Neuronal stem cell (in vitro differentiated cells): ENCODE data around the gene FGF4.

Experiments used
- DNase-seq: peaks from one replicate; pipeline ENCODE4 v3.0.0-alpha.2; 2013; ENCODE audit warnings: low spot score
- H2AFZ ChIP-seq: one replicate; pipeline ENCODE4 v1.6.1; 2013; ENCODE audit warnings: mild to moderate bottlenecking, low read length, inconsistent platforms
- H2AK5ac ChIP-seq: 2 replicates; pipeline ENCODE4 v1.6.1; 2013; ENCODE audit warnings: low read depth, mild to moderate bottlenecking, inconsistent platforms, low read length, moderate library complexity, mixed read lengths
- H2BK120ac ChIP-seq: 2 replicates; pipeline ENCODE4 v1.6.1; 2013; ENCODE audit warnings: low read depth, mild to moderate bottlenecking, inconsistent platforms, low read length, moderate library complexity, mixed read lengths
- H2BK12ac ChIP-seq: one replicate; pipeline ENCODE4 v1.6.1; 2013; ENCODE audit warnings: low read length, inconsistent platforms
- H2BK15ac ChIP-seq: 2 replicates; pipeline ENCODE4 v1.6.1; 2013; ENCODE audit warnings: mild to moderate bottlenecking, low read length, inconsistent platforms, mixed read lengths
- H2BK5ac ChIP-seq: one replicate; pipeline ENCODE4 v1.6.1; 2013; ENCODE audit warnings: inconsistent platforms, mild to moderate bottlenecking, low read length, moderate library complexity
- H3K14ac ChIP-seq: one replicate; pipeline ENCODE4 v1.6.1; 2013; ENCODE audit warnings: low read length, inconsistent platforms
- H3K18ac ChIP-seq: 2 replicates; pipeline ENCODE4 v1.6.1; 2013; ENCODE audit warnings: low read length, inconsistent platforms
- H3K23ac ChIP-seq: 2 replicates; pipeline ENCODE4 v1.6.1; 2013; ENCODE audit warnings: low read depth, mild to moderate bottlenecking, mixed read lengths, low read length, inconsistent platforms; ENCODE audit not compliant: poor library complexity
- H3K27ac ChIP-seq: replicated peaks from 3 replicates; pipeline ENCODE4 v1.5.1; 2013; ENCODE audit warnings: low read length, inconsistent platforms
- H3K27me3 ChIP-seq, 3 experiments: 2 replicates each; pipeline ENCODE4 v1.6.1; 2013; ENCODE audit warnings: low read length in 3 of 3, mild to moderate bottlenecking in 2 of 3, inconsistent platforms in 1 of 3, low read depth in 1 of 3, mixed read lengths in 1 of 3, moderate library complexity in 1 of 3; ENCODE audit not compliant: control insufficient read depth in 3 of 3, insufficient read depth in 3 of 3
- H3K36me3 ChIP-seq, 2 donors: replicated peaks in 1 of 2; 2 replicates each; pipeline ENCODE4 v1.6.1; 2013; ENCODE audit warnings: low read length in 2 of 2; ENCODE audit not compliant: control insufficient read depth in 2 of 2, insufficient read depth in 2 of 2
- H3K4ac ChIP-seq: 2 replicates; pipeline ENCODE4 v1.6.1; 2013; ENCODE audit warnings: inconsistent platforms, mild to moderate bottlenecking, low read length, moderate library complexity
- H3K4me1 ChIP-seq, 2 donors: 1 replicate in 1 of 2; 2 replicates in 1 of 2; pipeline ENCODE4 v1.6.1; 2013; ENCODE audit warnings: low read length in 2 of 2, low read depth in 1 of 2; ENCODE audit not compliant: control insufficient read depth in 2 of 2, insufficient read depth in 1 of 2
- H3K4me2 ChIP-seq: one replicate; pipeline ENCODE4 v1.6.1; 2013; ENCODE audit warnings: mild to moderate bottlenecking, low read length, inconsistent platforms; ENCODE audit not compliant: insufficient read depth, poor library complexity, severe bottlenecking
- H3K4me3 ChIP-seq, 2 donors: 2 replicates each; pipeline ENCODE4 v1.5.1; 2013; ENCODE audit warnings: low read length in 2 of 2, mild to moderate bottlenecking in 2 of 2, inconsistent platforms in 1 of 2, moderate library complexity in 1 of 2
- H3K79me1 ChIP-seq: one replicate; pipeline ENCODE4 v1.6.1; 2013; ENCODE audit warnings: low read depth, mild to moderate bottlenecking, inconsistent platforms, low read length, moderate library complexity
- H3K9ac ChIP-seq: one replicate; pipeline ENCODE4 v1.6.1; 2013; ENCODE audit warnings: mild to moderate bottlenecking, low read depth, low read length, inconsistent platforms; ENCODE audit not compliant: poor library complexity
- H3K9me3 ChIP-seq, 2 donors: replicated peaks in 1 of 2; 2 replicates each; pipeline versions ENCODE3 to v1.6.1; 2013; ENCODE audit warnings: low read length in 2 of 2, mild to moderate bottlenecking in 2 of 2, inconsistent platforms in 1 of 2, low read depth in 1 of 2, mixed read lengths in 1 of 2, moderate library complexity in 1 of 2; ENCODE audit not compliant: control insufficient read depth in 2 of 2, insufficient read depth in 1 of 2
- H4K8ac ChIP-seq: one replicate; pipeline ENCODE4 v1.6.1; 2013; ENCODE audit warnings: low read depth, mild to moderate bottlenecking, inconsistent platforms, low read length, moderate library complexity
- H4K91ac ChIP-seq: one replicate; pipeline ENCODE4 v1.6.1; 2013; ENCODE audit warnings: low read length, low read depth, mild to moderate bottlenecking, inconsistent platforms; ENCODE audit not compliant: poor library complexity
- WGBS, 2 donors: extraction: QIAGEN DNeasy Blood & Tissue Kit; methylation state at CpG; one replicate each; pipeline ENCODE4 v1.1.7; 2013; ENCODE audit warnings: missing lambda C conversion rate in 2 of 2, mixed read lengths in 1 of 2; ENCODE audit not compliant: insufficient read length in 2 of 2, insufficient replicate concordance in 1 of 2; ENCODE audit errors: extremely low coverage in 2 of 2; 5-methylcytosine and 5-hydroxymethylcytosine counted together

The FGF4 gene

DNA sequence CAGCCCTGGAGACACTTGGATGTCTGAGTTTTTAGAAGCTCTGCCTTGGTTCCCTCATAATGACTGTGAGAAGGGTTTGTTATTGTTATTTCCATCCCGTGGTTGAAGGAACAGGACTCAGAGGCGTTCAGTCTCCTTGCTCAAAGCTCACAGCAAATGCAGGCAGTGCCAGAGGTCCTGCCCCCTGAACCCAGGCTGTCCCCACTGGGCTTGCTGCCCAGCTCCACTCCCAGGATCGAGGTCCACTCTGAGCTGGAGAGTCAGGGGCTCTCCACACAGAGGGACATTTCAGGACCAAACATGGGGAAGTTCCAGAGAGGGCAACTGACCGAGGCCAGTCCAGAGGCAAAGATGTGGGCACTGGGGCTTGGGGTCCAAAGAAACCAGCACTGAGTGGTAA lies 14.8 kb downstream of the FGF4 start:
- Histone ChIP-seq H3K36me3 (no peaks in the 10 kb centered on the region), H2AFZ (no peak overlapping the region), H2BK120ac (no peak overlapping the region), H3K27me3 (peaks cover 0 to 12% (median 0%) of the 10 kb centered on the region in 3 experiments), H3K23ac (no peak overlapping the region), H3K4me1 (peaks cover 0 to 2% of the 10 kb centered on the region in 2 donors), H4K91ac (no peak overlapping the region), H2AK5ac (peak overlapping the region; percentile 29), H3K14ac (no peak overlapping the region), H3K4me2 (no peak overlapping the region), H2BK5ac (peak overlapping the region; percentile 42), H3K9ac (no peak overlapping the region), H2BK15ac (no peak overlapping the region), H4K8ac (no peak overlapping the region), H2BK12ac (no peak overlapping the region), H3K18ac (peak overlapping the region; percentile 18), H3K4ac (no peak overlapping the region), H3K27ac (no peak overlapping the region), H3K9me3 (peaks cover 0 to 5% of the 10 kb centered on the region in 2 donors), H3K4me3 (no peak overlapping the region), H3K79me1 (no peaks in the 10 kb centered on the region)
- no CpG with 5 or more reads among the region's 4 CpGs for WGBS, 2 donors
- no peak for DNase-seq

DNA sequence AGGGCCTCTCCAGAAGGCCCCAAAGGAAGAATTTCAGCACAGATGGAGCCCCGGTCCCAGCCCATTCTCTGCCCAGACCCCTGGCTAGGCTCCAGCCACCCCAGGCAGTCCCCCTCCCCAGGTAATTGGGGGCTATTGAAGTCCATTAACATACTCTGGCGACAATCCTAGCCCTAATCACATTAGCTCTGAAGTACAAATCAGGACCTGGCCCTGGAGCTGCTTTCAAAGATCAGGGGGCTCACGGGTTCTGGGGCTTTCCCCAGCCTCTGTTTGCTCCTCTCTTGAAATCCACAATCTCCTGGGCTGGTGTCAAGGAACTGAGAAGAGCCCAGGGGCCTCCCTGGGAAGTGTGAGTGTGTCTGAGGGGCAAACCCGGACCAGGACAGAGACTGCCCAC lies 22.3 kb downstream of the FGF4 start:
- Histone ChIP-seq H4K8ac (no peak overlapping the region), H2BK15ac (peak overlapping the region; percentile 54), H3K4ac (no peak overlapping the region), H3K4me1 (no peaks in the 10 kb centered on the region), H3K27ac (no peak overlapping the region), H3K14ac (no peak overlapping the region), H2AFZ (no peak overlapping the region), H4K91ac (no peak overlapping the region), H2AK5ac (peak overlapping the region; percentile 82), H3K18ac (no peak overlapping the region), H3K79me1 (no peaks in the 10 kb centered on the region), H3K4me2 (no peak overlapping the region), H2BK12ac (no peak overlapping the region), H2BK120ac (no peak overlapping the region), H3K9ac (no peak overlapping the region), H3K27me3 (no peaks in the 10 kb centered on the region), H3K4me3 (no peak overlapping the region), H3K36me3 (no peaks in the 10 kb centered on the region), H3K23ac (peak overlapping the region; percentile 53), H2BK5ac (no peak overlapping the region), H3K9me3 (peaks cover 0 to 2% of the 10 kb centered on the region in 2 donors)
- no peak for DNase-seq
- no CpG with 5 or more reads among the region's 4 CpGs for WGBS, 2 donors

DNA sequence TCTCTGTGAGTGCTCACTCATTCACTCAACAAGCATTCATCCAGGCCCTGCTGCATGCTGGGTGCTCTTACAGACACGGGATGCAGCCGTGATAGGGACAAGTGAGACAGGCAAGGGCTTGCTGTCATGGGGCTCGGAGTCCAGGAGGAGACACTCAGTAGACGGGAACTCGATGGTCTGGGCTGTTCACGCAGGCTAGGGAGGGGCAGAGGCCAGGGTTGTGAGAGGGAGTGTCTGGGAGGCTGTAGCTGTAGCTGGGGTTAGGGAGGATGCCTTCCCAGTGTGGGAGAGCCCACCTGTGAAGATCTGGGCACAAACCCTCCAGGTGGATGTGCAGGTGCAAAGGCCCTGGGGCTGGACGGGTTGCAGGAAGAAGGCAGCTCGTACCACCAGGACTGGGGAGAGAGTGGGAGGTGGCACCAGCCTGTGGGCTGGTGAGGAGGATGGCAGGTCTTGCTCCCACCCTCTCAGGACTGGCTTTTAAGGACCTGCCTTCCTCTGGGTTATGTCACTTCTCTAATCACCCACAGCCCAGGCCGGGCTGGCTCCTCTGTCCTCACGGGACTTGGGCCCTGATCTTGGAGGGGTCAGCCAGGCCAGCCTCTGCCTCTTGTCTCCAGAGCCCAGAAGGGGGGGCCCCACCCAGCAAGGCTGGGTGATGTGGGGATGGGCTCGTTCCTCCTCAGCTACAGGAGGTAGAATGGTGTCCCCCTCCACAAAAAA lies 24.1 kb downstream of the FGF4 start:
- no peak overlapping the region for H2BK15ac ChIP-seq
- H3K27ac ChIP-seq: no peak overlapping the region
- no peaks in the 10 kb centered on the region for H3K36me3 ChIP-seq
- peak overlapping the region; percentile 49 for H2BK5ac ChIP-seq
- H3K9ac ChIP-seq: no peak overlapping the region
- no peak overlapping the region for H3K4me2 ChIP-seq
- no peak overlapping the region for H3K4me3 ChIP-seq
- H2AFZ ChIP-seq: no peak overlapping the region
- no peaks in the 10 kb centered on the region for H3K79me1 ChIP-seq
- peaks cover 0 to 3% (median 0%) of the 10 kb centered on the region in 3 experiments for H3K27me3 ChIP-seq
- no peak overlapping the region for H3K14ac ChIP-seq
- H4K8ac ChIP-seq: no peak overlapping the region
- no CpG with 5 or more reads among the region's 11 CpGs for WGBS, 2 donors
- no peak overlapping the region for H2BK12ac ChIP-seq
- H3K23ac ChIP-seq: peak overlapping the region; percentile 22
- H2AK5ac ChIP-seq: peak overlapping the region; percentile 32
- DNase-seq: no peak
- H2BK120ac ChIP-seq: no peak overlapping the region
- H3K4ac ChIP-seq: no peak overlapping the region
- peak overlapping the region; percentile 48 for H3K18ac ChIP-seq
- H3K4me1 ChIP-seq: peaks cover 0 to 12% of the 10 kb centered on the region in 2 donors
- peaks cover 0 to 2% of the 10 kb centered on the region in 2 donors for H3K9me3 ChIP-seq
- no peak overlapping the region for H4K91ac ChIP-seq

DNA sequence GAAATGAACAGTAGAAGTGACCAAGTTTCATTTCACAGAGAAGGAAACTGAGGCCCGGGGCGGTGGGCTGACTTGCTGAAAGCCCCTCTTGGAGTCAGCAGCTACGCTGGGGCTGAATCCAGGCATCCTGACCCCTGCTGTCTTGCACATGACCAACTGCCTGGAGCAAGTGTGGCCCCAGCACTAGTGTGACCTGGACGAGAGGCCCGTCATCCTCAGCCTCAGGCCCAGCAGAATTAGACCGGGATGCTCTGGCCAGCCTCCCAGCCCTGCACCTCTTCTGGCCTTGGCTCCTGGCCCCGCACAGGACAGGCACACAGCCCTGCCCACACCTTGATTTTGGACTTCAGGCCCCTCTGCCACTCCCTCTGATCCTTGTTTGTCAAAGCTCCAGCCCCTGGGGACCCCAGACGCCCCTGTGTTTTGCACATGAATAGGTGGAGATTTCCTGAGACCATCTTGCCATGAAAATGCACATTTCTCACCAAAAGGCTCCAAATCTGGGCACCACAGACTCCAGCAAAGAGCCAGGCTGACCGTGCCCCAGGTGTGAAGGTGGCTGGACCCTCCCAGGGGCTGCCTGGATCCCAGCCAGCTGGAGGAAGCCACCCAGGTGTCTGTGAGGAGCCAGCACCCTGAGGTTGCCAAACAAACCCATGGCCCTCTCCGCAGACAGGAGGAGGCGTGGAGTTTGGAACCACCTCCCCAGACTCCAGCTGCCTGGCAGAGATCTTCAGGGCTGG lies 24.9 kb downstream of the FGF4 start:
- no peak overlapping the region for H3K4me3 ChIP-seq
- H4K91ac ChIP-seq: no peak overlapping the region
- H3K36me3 ChIP-seq: no peaks in the 10 kb centered on the region
- H2BK120ac ChIP-seq: no peak overlapping the region
- no peak overlapping the region for H3K27ac ChIP-seq
- H2AFZ ChIP-seq: no peak overlapping the region
- H3K23ac ChIP-seq: peak overlapping the region; percentile 67
- WGBS, 2 donors: no CpG with 5 or more reads among the region's 11 CpGs
- H3K14ac ChIP-seq: no peak overlapping the region
- H3K9me3 ChIP-seq: peaks cover 0 to 2% of the 10 kb centered on the region in 2 donors
- H3K9ac ChIP-seq: no peak overlapping the region
- no peak overlapping the region for H3K4me2 ChIP-seq
- H2BK15ac ChIP-seq: no peak overlapping the region
- peaks cover 0 to 3% (median 0%) of the 10 kb centered on the region in 3 experiments for H3K27me3 ChIP-seq
- H3K79me1 ChIP-seq: no peaks in the 10 kb centered on the region
- no peak overlapping the region for H3K4ac ChIP-seq
- H2AK5ac ChIP-seq: peak overlapping the region; percentile 32
- no peak overlapping the region for H4K8ac ChIP-seq
- H2BK5ac ChIP-seq: peak overlapping the region; percentile 49
- H2BK12ac ChIP-seq: no peak overlapping the region
- no peak overlapping the region for H3K18ac ChIP-seq
- no peak for DNase-seq
- H3K4me1 ChIP-seq: peaks cover 0 to 12% of the 10 kb centered on the region in 2 donors
